ENCODE measurements around the gene ARID1B. TPM values are rescaled to one million over a fixed set of nuclear protein-coding genes. Genes with fewer than 3 reads are reported as not detected.

The ARID1B gene
- total and polyA plus RNA-seq, 12 donors: 13.3 to 85.6 (median 50.9) TPM

GRCh38 chr6:156867121-156867520 is 89.9 kb downstream of the ARID1B start:
- Histone ChIP-seq H3K9me3 (replicated peaks in 1 of 3) (no peaks in the 10 kb centered on the region), H3K4me1 (replicated peaks in 1 of 2) (peaks cover 0 to 23% of the 10 kb centered on the region in 2 donors), H3K27ac (no peak overlapping the region), H3K36me3 (replicated peaks in 1 of 2) (no peaks in the 10 kb centered on the region), H3K27me3 (no peaks in the 10 kb centered on the region), H3K4me3 (no peak overlapping the region)
- no peak for DNase-seq
- WGBS, 4 donors: 79 to 95% (median 89%) methylated on average over 2 of the region's 2 CpGs
- intact Hi-C loops (cut with DNase I): no loop called here
- no peak for TF ChIP-seq POLR2A (IDR thresholded peaks at IDR 0.05)
- TF ChIP-seq, protein P1, sequence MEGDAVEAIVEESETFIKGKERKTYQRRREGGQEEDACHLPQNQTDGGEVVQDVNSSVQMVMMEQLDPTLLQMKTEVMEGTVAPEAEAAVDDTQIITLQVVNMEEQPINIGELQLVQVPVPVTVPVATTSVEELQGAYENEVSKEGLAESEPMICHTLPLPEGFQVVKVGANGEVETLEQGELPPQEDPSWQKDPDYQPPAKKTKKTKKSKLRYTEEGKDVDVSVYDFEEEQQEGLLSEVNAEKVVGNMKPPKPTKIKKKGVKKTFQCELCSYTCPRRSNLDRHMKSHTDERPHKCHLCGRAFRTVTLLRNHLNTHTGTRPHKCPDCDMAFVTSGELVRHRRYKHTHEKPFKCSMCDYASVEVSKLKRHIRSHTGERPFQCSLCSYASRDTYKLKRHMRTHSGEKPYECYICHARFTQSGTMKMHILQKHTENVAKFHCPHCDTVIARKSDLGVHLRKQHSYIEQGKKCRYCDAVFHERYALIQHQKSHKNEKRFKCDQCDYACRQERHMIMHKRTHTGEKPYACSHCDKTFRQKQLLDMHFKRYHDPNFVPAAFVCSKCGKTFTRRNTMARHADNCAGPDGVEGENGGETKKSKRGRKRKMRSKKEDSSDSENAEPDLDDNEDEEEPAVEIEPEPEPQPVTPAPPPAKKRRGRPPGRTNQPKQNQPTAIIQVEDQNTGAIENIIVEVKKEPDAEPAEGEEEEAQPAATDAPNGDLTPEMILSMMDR (IDR thresholded peaks at IDR 0.05): no peak

DNA sequence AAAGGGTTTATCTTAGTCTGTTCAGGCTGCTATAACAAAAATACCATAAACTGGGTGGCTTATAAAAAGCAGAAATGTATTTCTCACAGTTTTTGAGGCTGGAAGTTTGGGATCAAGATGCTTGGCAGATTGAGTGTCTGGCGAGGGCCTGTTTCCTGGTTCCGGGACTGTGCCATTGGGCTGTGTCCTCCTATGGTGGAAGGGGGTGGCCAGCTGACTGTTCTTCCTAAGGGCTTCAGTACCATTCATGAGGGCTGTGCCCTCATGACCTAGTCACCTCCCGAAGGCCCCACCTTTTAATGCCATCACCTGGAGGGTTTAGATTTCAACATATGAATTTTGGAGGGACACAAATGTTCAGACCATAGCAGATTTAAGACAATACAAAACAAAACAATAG is 91.2 kb downstream of the ARID1B start:
- TF ChIP-seq, protein P1 (IDR thresholded peaks at IDR 0.05): no peak
- no peak for TF ChIP-seq POLR2A (IDR thresholded peaks at IDR 0.05)
- H3K9me3 ChIP-seq (replicated peaks in 1 of 3): no peaks in the 10 kb centered on the region
- no peaks in the 10 kb centered on the region for H3K36me3 ChIP-seq (replicated peaks in 1 of 2)
- no peak for DNase-seq
- intact Hi-C loops (cut with DNase I): no loop called here
- no peak overlapping the region for H3K4me3 ChIP-seq
- H3K4me1 ChIP-seq (replicated peaks in 1 of 2): peaks cover 0 to 23% of the 10 kb centered on the region in 2 donors
- no peak overlapping the region for H3K27ac ChIP-seq
- no peaks in the 10 kb centered on the region for H3K27me3 ChIP-seq
- 87 to 93% (median 88%) methylated on average over 3 of the region's 3 CpGs for WGBS, 4 donors

DNA sequence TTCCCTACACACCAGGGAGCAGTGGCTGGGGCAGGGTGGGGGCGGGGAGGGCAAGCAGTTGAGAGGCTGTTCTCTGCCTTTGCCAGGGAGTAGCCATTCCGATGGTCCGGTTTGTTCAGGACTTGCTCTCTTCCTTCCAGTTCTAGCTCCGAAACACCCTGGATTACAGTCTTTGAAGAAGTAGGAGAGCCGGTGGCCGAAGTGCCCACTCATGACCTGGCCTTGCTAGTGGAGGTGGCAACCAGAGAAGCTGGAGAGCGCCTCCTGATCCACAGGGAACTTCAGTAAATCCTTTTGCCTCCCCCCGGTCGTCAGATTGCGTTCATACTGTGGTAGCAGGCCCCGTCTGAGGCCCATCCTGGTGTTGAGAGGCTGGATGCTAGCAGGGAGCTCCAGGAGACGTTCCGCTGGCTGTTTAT is 92.8 kb downstream of the ARID1B start:
- no peak for TF ChIP-seq POLR2A (IDR thresholded peaks at IDR 0.05)
- TF ChIP-seq, protein P1 (IDR thresholded peaks at IDR 0.05): no peak
- 63 to 92% (median 88%) methylated on average over 5 to 13 of the region's 13 CpGs for WGBS, 4 donors
- intact Hi-C loops (cut with DNase I): no loop called here
- Histone ChIP-seq H3K27me3 (no peaks in the 10 kb centered on the region), H3K4me3 (no peak overlapping the region), H3K36me3 (replicated peaks in 1 of 2) (no peaks in the 10 kb centered on the region), H3K4me1 (replicated peaks in 1 of 2) (peaks cover 0 to 23% of the 10 kb centered on the region in 2 donors), H3K27ac (no peak overlapping the region), H3K9me3 (replicated peaks in 1 of 3) (no peaks in the 10 kb centered on the region)
- no peak for DNase-seq

GRCh38 chr6:156870924-156871539 is 93.9 kb downstream of the ARID1B start:
- H3K4me3 ChIP-seq: no peak overlapping the region
- H3K36me3 ChIP-seq (replicated peaks in 1 of 2): no peaks in the 10 kb centered on the region
- intact Hi-C loops (cut with DNase I): no loop called here
- H3K4me1 ChIP-seq (replicated peaks in 1 of 2): peaks cover 0 to 23% of the 10 kb centered on the region in 2 donors
- TF ChIP-seq POLR2A (IDR thresholded peaks at IDR 0.05): no peak
- TF ChIP-seq, protein P1 (IDR thresholded peaks at IDR 0.05): no peak
- no peak for DNase-seq
- H3K27me3 ChIP-seq: no peaks in the 10 kb centered on the region
- H3K9me3 ChIP-seq (replicated peaks in 1 of 3): no peaks in the 10 kb centered on the region
- WGBS, 4 donors: 68 to 81% (median 71%) methylated on average over 5 of the region's 5 CpGs
- H3K27ac ChIP-seq: no peak overlapping the region

All from adrenal gland (tissue), 12 donors.